VCaP (cell line): ENCODE measurements around the gene ZC2HC1C.

ENCODE experiments used
- H3K27ac ChIP-seq: fragments of 450-650 bp; 2 replicates; pipeline ENCODE4 v1.5.1; 2017
- TF ChIP-seq, protein P1 (sequence below): fragments of 450-650 bp; conservative IDR thresholded peaks from 2 replicates; pipeline ENCODE4 v1.5.1; 2017; ENCODE audit warnings: mild to moderate bottlenecking, moderate library complexity

ZC2HC1C gene

GRCh38 chr14:75092698-75093097, 23.3 kb downstream of the ZC2HC1C start:
- TF ChIP-seq, protein P1, sequence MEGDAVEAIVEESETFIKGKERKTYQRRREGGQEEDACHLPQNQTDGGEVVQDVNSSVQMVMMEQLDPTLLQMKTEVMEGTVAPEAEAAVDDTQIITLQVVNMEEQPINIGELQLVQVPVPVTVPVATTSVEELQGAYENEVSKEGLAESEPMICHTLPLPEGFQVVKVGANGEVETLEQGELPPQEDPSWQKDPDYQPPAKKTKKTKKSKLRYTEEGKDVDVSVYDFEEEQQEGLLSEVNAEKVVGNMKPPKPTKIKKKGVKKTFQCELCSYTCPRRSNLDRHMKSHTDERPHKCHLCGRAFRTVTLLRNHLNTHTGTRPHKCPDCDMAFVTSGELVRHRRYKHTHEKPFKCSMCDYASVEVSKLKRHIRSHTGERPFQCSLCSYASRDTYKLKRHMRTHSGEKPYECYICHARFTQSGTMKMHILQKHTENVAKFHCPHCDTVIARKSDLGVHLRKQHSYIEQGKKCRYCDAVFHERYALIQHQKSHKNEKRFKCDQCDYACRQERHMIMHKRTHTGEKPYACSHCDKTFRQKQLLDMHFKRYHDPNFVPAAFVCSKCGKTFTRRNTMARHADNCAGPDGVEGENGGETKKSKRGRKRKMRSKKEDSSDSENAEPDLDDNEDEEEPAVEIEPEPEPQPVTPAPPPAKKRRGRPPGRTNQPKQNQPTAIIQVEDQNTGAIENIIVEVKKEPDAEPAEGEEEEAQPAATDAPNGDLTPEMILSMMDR = no peak
- H3K27ac ChIP-seq = no peak overlapping the region

DNA sequence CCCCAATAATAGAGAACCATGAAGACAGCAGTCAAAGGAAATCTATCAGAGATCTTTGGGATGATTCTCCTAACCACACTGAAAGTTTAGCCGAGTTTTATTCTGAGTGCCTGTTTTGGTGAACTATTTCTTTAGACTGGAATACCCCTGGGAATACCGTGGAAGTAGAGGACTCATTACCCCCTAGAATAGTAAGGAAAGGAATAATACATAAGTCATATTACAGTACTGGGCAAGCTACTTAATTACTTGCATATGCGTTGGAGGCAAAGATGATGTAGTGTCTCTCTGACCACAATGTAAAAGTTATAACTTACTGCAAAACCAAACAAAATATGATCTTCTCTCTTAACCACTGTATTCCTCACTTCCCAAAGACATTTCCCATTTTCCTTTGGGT, 25.5 kb downstream of the ZC2HC1C start:
- TF ChIP-seq, protein P1 = no peak
- no peak overlapping the region for H3K27ac ChIP-seq

GRCh38 chr14:75095690-75096089, 26.2 kb downstream of the ZC2HC1C start:
- H3K27ac ChIP-seq = no peak overlapping the region
- TF ChIP-seq, protein P1 = no peak

GRCh38 chr14:75096959-75097358, 27.5 kb downstream of the ZC2HC1C start:
- TF ChIP-seq, protein P1 = no peak

GRCh38 chr14:75098212-75098611, 28.8 kb downstream of the ZC2HC1C start:
- H3K27ac ChIP-seq = peak overlapping the region; percentile 95
- TF ChIP-seq, protein P1 = no peak

More at GRCh38 chr14:75096959-75097358, 27.5 kb downstream of the ZC2HC1C start:
- no peak overlapping the region for H3K27ac ChIP-seq

- TF ChIP-seq, protein P1 = no peak
These were observed 29.2 kb downstream of the ZC2HC1C start for GRCh38 chr14:75098682-75099081.

GRCh38 chr14:75101491-75101890, 32.0 kb downstream of the ZC2HC1C start:
- peak overlapping the region; percentile 95 for H3K27ac ChIP-seq
- TF ChIP-seq, protein P1 = no peak

More at GRCh38 chr14:75098682-75099081, 29.2 kb downstream of the ZC2HC1C start:
- H3K27ac ChIP-seq = peak overlapping the region; percentile 95
